ENCODE results near the gene QRICH2. TPM values are rescaled to one million over a fixed set of nuclear protein-coding genes. Genes with fewer than 3 reads are reported as not detected.

QRICH2 gene
- total and polyA plus RNA-seq, 9 of the 15 experiments (the other 6 are each of a cell fraction or from before 2014, with no cell fraction given): 0.03 to 1.6 (median 0.81) TPM

DNA sequence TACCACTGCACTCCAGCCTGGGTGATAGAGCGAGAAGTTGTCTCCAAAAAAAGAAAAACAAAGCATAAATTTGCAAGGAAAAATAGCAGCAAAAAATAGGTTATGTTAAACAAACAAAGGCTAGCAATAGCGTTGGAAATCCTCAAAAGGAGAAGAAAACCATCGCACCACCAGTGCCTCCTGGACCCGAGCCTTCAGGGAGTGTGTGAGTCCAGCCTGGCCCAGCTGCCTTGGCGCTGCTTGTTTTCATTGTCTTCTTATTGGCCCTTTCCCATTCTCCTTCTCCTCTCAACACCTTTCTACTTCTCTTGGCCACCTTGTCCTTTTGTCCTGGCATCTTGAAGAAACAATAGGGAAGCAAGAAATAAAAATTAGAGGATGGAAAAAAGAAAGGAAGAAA lies 47.4 kb downstream of the QRICH2 start:
- DNase-seq (ENCODE audit: extremely low read depth in 1 of 4, low spot score in 3 of 4) (no peak), ATAC-seq (no peak), FAIRE-seq (no peak)
- H3K79me2 ChIP-seq (ENCODE audit: control insufficient read depth, insufficient read depth, low read length): peaks cover 4% of the 10 kb centered on the region
- no peak overlapping the region for H3K9ac ChIP-seq (ENCODE audit: insufficient read depth in 1 of 2, low read depth in 2 of 2, low read length in 2 of 2)
- no peaks in the 10 kb centered on the region for H4K20me1 ChIP-seq (replicated peaks; ENCODE audit: control insufficient read depth, insufficient read depth, low read length)
- H3K9me1 ChIP-seq (ENCODE audit: control insufficient read depth, insufficient read depth, low read length): no peaks in the 10 kb centered on the region
- no peak overlapping the region for H3K4me3 ChIP-seq
- H3K27me3 ChIP-seq (ENCODE audit: control insufficient read depth in 2 of 2, insufficient read depth in 2 of 2, low read length in 2 of 2): no peaks in the 10 kb centered on the region
- WGBS (ENCODE audit: insufficient coverage, low coverage, missing lambda C conversion rate): 37% methylated on average over 5 of the region's 5 CpGs
- intact Hi-C loops (cut with micrococcal nuclease): no loop called here
- in situ Hi-C loops (cut with MboI): loop anchor here (5.0 kb wide), 1 partner anchor 63 kb away; no protein-coding TSS in a partner anchor
- POLR2A ChIA-PET: interaction anchor here (0.7 to 3.5 kb wide), 4 partner anchors 9 to 14 kb away, joined by 3 to 15 read pairs (median 3); no protein-coding TSS in a partner anchor
- no peaks in the 10 kb centered on the region for H3K36me3 ChIP-seq (ENCODE audit: control insufficient read depth, insufficient read depth, low read length)
- H2AFZ ChIP-seq (ENCODE audit: low read depth, low read length): peak overlapping the region; percentile 42; the same call in 1 of the 2 replicates
- no peaks in the 10 kb centered on the region for H3K9me3 ChIP-seq (replicated peaks; ENCODE audit: control insufficient read depth, insufficient read depth, low read depth, low read length)
- peaks cover 3 to 15% of the 10 kb centered on the region in 2 experiments; a peak in 4 of 5 replicates for H3K4me1 ChIP-seq (replicated peaks in 1 of 2; ENCODE audit: control insufficient read depth in 2 of 2, insufficient read depth in 2 of 2, low read length in 2 of 2)
- H3K4me2 ChIP-seq (ENCODE audit: insufficient read depth, low read length): no peak overlapping the region
- CTCF ChIA-PET (ENCODE audit: low intra/inter-chr PET ratio): no interaction called here
- BruUV-seq (replicated peaks): no TSS peak
- no peak overlapping the region for H3K27ac ChIP-seq (ENCODE audit: extremely low read depth, low read depth, low read length)
- no peak for TF ChIP-seq SIN3B (IDR thresholded peaks at IDR 0.05; ENCODE audit: low read depth)
- no peak for TF ChIP-seq ADNP (tag; IDR thresholded peaks at IDR 0.05)
- TF ChIP-seq, protein P1, sequence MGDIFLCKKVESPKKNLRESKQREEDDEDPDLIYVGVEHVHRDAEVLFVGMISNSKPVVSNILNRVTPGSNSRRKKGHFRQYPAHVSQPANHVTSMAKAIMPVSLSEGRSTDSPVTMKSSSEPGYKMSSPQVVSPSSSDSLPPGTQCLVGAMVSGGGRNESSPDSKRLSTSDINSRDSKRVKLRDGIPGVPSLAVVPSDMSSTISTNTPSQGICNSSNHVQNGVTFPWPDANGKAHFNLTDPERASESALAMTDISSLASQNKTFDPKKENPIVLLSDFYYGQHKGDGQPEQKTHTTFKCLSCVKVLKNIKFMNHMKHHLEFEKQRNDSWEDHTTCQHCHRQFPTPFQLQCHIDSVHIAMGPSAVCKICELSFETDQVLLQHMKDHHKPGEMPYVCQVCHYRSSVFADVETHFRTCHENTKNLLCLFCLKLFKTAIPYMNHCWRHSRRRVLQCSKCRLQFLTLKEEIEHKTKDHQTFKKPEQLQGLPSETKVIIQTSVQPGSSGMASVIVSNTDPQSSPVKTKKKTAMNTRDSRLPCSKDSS (IDR thresholded peaks at IDR 0.05; ENCODE audit: low read depth, partially characterized antibody): no peak
- TF ChIP-seq ZNF717 (CRISPR knock-in tag; IDR thresholded peaks at IDR 0.05): no peak
- TF ChIP-seq CEBPB (tag; IDR thresholded peaks at IDR 0.05): no peak
- no peak for TF ChIP-seq ZNF311 (CRISPR knock-in tag; IDR thresholded peaks at IDR 0.05)
- no peak for TF ChIP-seq BCOR (IDR thresholded peaks at IDR 0.05)
- TF ChIP-seq, protein P2, sequence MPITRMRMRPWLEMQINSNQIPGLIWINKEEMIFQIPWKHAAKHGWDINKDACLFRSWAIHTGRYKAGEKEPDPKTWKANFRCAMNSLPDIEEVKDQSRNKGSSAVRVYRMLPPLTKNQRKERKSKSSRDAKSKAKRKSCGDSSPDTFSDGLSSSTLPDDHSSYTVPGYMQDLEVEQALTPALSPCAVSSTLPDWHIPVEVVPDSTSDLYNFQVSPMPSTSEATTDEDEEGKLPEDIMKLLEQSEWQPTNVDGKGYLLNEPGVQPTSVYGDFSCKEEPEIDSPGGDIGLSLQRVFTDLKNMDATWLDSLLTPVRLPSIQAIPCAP (CRISPR knock-in tag; IDR thresholded peaks at IDR 0.05; ENCODE audit: borderline replicate concordance): no peak
- TF ChIP-seq, protein P3, sequence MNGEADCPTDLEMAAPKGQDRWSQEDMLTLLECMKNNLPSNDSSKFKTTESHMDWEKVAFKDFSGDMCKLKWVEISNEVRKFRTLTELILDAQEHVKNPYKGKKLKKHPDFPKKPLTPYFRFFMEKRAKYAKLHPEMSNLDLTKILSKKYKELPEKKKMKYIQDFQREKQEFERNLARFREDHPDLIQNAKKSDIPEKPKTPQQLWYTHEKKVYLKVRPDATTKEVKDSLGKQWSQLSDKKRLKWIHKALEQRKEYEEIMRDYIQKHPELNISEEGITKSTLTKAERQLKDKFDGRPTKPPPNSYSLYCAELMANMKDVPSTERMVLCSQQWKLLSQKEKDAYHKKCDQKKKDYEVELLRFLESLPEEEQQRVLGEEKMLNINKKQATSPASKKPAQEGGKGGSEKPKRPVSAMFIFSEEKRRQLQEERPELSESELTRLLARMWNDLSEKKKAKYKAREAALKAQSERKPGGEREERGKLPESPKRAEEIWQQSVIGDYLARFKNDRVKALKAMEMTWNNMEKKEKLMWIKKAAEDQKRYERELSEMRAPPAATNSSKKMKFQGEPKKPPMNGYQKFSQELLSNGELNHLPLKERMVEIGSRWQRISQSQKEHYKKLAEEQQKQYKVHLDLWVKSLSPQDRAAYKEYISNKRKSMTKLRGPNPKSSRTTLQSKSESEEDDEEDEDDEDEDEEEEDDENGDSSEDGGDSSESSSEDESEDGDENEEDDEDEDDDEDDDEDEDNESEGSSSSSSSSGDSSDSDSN (IDR thresholded peaks at IDR 0.05; ENCODE audit: borderline replicate concordance in 1 of 2, low read depth in 2 of 2, low read length in 2 of 2): no peak
- no peak for TF ChIP-seq XRCC5 (IDR thresholded peaks at IDR 0.05; ENCODE audit: low read depth, low read length)
- TF ChIP-seq ATF1 (CRISPR knock-in tag; IDR thresholded peaks at IDR 0.05): no peak
- TF ChIP-seq ATF1 (tag; IDR thresholded peaks at IDR 0.05): no peak
- TF ChIP-seq MAFK (IDR thresholded peaks at IDR 0.05; ENCODE audit: low read length): no peak
- no peak for TF ChIP-seq ZC3H8 (IDR thresholded peaks at IDR 0.05)
- TF ChIP-seq, protein P4, sequence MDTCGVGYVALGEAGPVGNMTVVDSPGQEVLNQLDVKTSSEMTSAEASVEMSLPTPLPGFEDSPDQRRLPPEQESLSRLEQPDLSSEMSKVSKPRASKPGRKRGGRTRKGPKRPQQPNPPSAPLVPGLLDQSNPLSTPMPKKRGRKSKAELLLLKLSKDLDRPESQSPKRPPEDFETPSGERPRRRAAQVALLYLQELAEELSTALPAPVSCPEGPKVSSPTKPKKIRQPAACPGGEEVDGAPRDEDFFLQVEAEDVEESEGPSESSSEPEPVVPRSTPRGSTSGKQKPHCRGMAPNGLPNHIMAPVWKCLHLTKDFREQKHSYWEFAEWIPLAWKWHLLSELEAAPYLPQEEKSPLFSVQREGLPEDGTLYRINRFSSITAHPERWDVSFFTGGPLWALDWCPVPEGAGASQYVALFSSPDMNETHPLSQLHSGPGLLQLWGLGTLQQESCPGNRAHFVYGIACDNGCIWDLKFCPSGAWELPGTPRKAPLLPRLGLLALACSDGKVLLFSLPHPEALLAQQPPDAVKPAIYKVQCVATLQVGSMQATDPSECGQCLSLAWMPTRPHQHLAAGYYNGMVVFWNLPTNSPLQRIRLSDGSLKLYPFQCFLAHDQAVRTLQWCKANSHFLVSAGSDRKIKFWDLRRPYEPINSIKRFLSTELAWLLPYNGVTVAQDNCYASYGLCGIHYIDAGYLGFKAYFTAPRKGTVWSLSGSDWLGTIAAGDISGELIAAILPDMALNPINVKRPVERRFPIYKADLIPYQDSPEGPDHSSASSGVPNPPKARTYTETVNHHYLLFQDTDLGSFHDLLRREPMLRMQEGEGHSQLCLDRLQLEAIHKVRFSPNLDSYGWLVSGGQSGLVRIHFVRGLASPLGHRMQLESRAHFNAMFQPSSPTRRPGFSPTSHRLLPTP (IDR thresholded peaks at IDR 0.05; ENCODE audit: borderline replicate concordance, extremely low read depth, insufficient read length): no peak
- no peak for TF ChIP-seq GABPA (tag; conservative IDR thresholded peaks at IDR 0.05; ENCODE audit: low read depth)
- no peak for TF ChIP-seq ILK (tag; IDR thresholded peaks at IDR 0.05; ENCODE audit: borderline replicate concordance, low read depth)

Measured in K562 (cell line).